IPS-15b (cell line): ENCODE data around the gene MED27.

ENCODE experiments used
- H3K27me3 ChIP-seq: one replicate; pipeline ENCODE4 v1.6.1; 2013; ENCODE audit warnings: low read length; ENCODE audit not compliant: control insufficient read depth, insufficient read depth
- H3K36me3 ChIP-seq: one replicate; pipeline ENCODE4 v1.6.1; 2013; ENCODE audit warnings: low read length; ENCODE audit not compliant: control insufficient read depth, insufficient read depth
- H3K4me1 ChIP-seq: one replicate; pipeline ENCODE4 v1.6.1; 2013; ENCODE audit warnings: mild to moderate bottlenecking, low read length; ENCODE audit not compliant: control insufficient read depth, insufficient read depth
- H3K4me3 ChIP-seq: one replicate; pipeline ENCODE4 v1.5.1; 2013; ENCODE audit warnings: low read depth, low read length
- H3K9ac ChIP-seq: one replicate; pipeline ENCODE4 v1.6.1; 2013; ENCODE audit warnings: low read depth, mild to moderate bottlenecking, low read length
- H3K9me3 ChIP-seq: one replicate; pipeline ENCODE4 v1.6.1; 2013; ENCODE audit warnings: mild to moderate bottlenecking, low read length; ENCODE audit not compliant: control insufficient read depth, insufficient read depth

The MED27 gene

GRCh38 chr9:131847665-131848354 is 231.9 kb downstream of the MED27 start:
- H3K36me3 ChIP-seq, result no peaks in the 10 kb centered on the region
- H3K9me3 ChIP-seq, result no peaks in the 10 kb centered on the region
- H3K4me3 ChIP-seq, result no peak overlapping the region
- H3K4me1 ChIP-seq, result no peaks in the 10 kb centered on the region
- no peak overlapping the region for H3K9ac ChIP-seq
- no peaks in the 10 kb centered on the region for H3K27me3 ChIP-seq

- Histone ChIP-seq H3K9ac (no peak overlapping the region), H3K27me3 (no peaks in the 10 kb centered on the region), H3K36me3 (no peaks in the 10 kb centered on the region), H3K9me3 (no peaks in the 10 kb centered on the region), H3K4me1 (no peaks in the 10 kb centered on the region), H3K4me3 (no peak overlapping the region)
These were observed 234.1 kb downstream of the MED27 start for GRCh38 chr9:131845305-131846298.

DNA sequence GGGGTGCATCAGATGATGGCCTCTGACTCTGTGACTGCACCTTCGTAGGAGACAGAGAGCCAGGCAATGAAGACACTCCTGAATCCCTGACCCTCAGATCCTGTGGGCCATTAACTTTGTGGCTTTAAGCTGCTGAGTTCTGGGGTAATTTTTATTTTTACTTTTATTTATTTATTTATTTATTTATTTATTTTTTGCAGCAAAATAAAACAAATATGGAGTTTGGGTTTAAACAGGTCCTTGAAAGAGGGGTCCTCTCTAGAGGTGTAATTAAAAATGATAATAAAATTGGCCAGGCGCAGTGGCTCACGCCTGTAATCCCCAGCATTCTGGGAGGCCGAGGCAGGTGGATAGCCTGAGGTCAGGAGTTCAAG is 234.9 kb downstream of the MED27 start:
- no peaks in the 10 kb centered on the region for H3K27me3 ChIP-seq
- no peaks in the 10 kb centered on the region for H3K36me3 ChIP-seq
- no peaks in the 10 kb centered on the region for H3K4me1 ChIP-seq
- no peak overlapping the region for H3K9ac ChIP-seq
- H3K9me3 ChIP-seq, result no peaks in the 10 kb centered on the region
- H3K4me3 ChIP-seq, result no peak overlapping the region

DNA sequence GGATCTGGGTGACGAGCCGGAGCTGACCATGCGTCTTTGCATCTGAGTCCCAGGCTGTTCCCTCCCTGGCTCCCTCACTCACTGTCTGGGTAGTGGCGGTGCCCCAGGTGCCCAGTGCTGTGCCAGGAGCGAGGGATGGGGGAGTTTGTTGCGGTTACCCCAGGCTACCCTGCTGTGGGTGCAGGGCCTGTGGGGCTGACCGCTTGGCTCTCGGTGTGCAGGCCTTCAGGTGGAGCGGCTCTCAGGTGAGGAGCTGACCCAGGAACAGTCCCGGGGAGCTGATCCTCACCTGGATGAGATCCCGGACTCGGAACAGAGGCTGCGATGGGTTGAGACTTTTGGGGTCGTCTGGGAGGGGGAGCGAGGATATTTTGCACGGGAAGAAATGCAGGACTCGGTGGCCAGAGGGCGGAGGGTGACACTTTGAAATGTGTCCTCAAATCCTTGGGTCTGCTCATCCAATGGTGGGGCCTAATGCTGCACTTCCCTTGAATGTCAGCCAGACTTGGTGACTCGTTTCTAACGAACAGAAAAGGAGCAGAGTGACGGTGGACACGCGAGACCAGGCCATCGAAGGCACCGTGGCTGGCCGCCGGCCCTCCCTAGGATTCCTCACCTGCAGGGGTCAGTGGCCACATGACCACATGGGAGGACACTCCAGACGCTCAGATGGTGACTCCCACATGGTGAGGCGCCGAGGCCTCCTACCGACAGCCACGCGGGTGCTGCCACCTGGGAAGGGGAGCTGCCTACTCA is 235.5 kb downstream of the MED27 start:
- no peak overlapping the region for H3K4me3 ChIP-seq
- H3K27me3 ChIP-seq, result no peaks in the 10 kb centered on the region
- H3K9ac ChIP-seq, result no peak overlapping the region
- no peaks in the 10 kb centered on the region for H3K9me3 ChIP-seq
- no peaks in the 10 kb centered on the region for H3K36me3 ChIP-seq
- H3K4me1 ChIP-seq, result no peaks in the 10 kb centered on the region

- Histone ChIP-seq H3K9ac (no peak overlapping the region), H3K36me3 (no peaks in the 10 kb centered on the region), H3K4me1 (no peaks in the 10 kb centered on the region), H3K4me3 (no peak overlapping the region), H3K27me3 (no peaks in the 10 kb centered on the region), H3K9me3 (no peaks in the 10 kb centered on the region)
These were observed 237.8 kb downstream of the MED27 start for GRCh38 chr9:131841765-131842318.

GRCh38 chr9:131840751-131841702 is 238.6 kb downstream of the MED27 start:
- H3K4me1 ChIP-seq, result no peaks in the 10 kb centered on the region
- no peak overlapping the region for H3K9ac ChIP-seq
- H3K9me3 ChIP-seq, result no peaks in the 10 kb centered on the region
- no peaks in the 10 kb centered on the region for H3K36me3 ChIP-seq
- H3K4me3 ChIP-seq, result no peak overlapping the region
- no peaks in the 10 kb centered on the region for H3K27me3 ChIP-seq

GRCh38 chr9:131840220-131840619 is 239.4 kb downstream of the MED27 start:
- H3K36me3 ChIP-seq, result no peaks in the 10 kb centered on the region
- no peaks in the 10 kb centered on the region for H3K27me3 ChIP-seq
- H3K9me3 ChIP-seq, result no peaks in the 10 kb centered on the region
- H3K4me3 ChIP-seq, result no peak overlapping the region
- H3K4me1 ChIP-seq, result no peaks in the 10 kb centered on the region
- no peak overlapping the region for H3K9ac ChIP-seq

DNA sequence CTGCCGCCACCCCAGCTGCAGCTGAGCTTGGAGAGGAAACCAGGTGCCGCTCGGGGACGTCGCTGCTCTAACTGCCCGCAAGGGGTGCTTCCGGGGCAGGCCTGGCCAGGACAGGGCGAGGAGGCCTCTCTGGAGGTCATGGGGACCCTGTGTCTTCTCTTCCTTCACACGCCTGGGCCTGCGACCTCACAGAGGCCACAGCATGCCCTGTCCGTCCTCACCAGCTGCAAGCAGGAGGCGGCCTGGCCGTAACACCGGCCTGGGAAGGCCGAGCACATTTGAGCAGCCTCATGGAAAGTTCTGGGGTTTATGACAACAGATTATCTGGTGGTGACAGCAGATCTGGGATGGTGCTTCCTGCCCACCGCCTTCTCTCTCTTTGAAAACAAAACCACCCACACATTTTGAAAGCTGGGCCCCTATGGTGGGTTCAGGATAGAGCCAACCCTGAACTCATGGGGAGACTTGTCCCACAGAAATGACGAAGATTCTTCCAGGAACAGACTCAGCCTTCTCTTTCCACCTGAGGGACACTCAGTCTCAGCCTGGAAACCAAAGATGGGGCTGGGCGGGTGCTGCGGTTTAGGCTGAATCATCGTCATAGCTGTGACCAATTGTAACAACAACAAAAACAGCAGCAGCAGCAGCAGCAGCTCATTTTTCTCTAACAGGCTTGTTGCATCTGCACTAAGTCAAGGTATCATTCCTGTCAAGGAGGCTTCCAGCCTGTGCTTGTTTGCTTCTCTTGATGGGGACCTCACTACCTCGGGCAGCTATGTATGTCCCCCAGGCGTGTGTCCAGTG is 240.2 kb downstream of the MED27 start:
- no peaks in the 10 kb centered on the region for H3K36me3 ChIP-seq
- no peaks in the 10 kb centered on the region for H3K9me3 ChIP-seq
- H3K27me3 ChIP-seq, result no peaks in the 10 kb centered on the region
- H3K4me3 ChIP-seq, result no peak overlapping the region
- no peak overlapping the region for H3K9ac ChIP-seq
- no peaks in the 10 kb centered on the region for H3K4me1 ChIP-seq

- Histone ChIP-seq H3K9me3 (no peaks in the 10 kb centered on the region), H3K4me1 (no peaks in the 10 kb centered on the region), H3K4me3 (no peak overlapping the region), H3K9ac (no peak overlapping the region), H3K27me3 (peaks cover 2% of the 10 kb centered on the region), H3K36me3 (no peaks in the 10 kb centered on the region)
These were observed 241.0 kb downstream of the MED27 start for GRCh38 chr9:131838530-131839280.

- Histone ChIP-seq H3K9me3 (no peaks in the 10 kb centered on the region), H3K4me3 (no peak overlapping the region), H3K36me3 (no peaks in the 10 kb centered on the region), H3K27me3 (peaks cover 2% of the 10 kb centered on the region), H3K4me1 (no peaks in the 10 kb centered on the region), H3K9ac (no peak overlapping the region)
These were observed 241.8 kb downstream of the MED27 start for GRCh38 chr9:131837836-131838235.
